Activated naive CD8-positive, alpha-beta T cell (primary cell): ENCODE data around the gene NHSL1.

Source experiments
- H3K27ac Mint-ChIP-seq: one replicate; pipeline ENCODE4 v1.8.0; 2021; ENCODE audit warnings: mixed read lengths
- H3K27me3 Mint-ChIP-seq: one replicate; pipeline ENCODE4 v1.8.0; 2021; ENCODE audit warnings: mixed read lengths
- H3K36me3 Mint-ChIP-seq: one replicate; pipeline ENCODE4 v1.8.0; 2021; ENCODE audit warnings: mixed read lengths
- H3K4me1 Mint-ChIP-seq: one replicate; pipeline ENCODE4 v1.8.0; 2021; ENCODE audit warnings: low read depth, mixed read lengths
- H3K4me3 Mint-ChIP-seq: one replicate; pipeline ENCODE4 v1.8.0; 2021; ENCODE audit warnings: mild to moderate bottlenecking, mixed read lengths
- H3K9me3 Mint-ChIP-seq: one replicate; pipeline ENCODE4 v1.8.0; 2021; ENCODE audit warnings: low read depth, mixed read lengths

The NHSL1 gene

GRCh38 chr6:138403324-138403800 is 95.9 kb downstream of the NHSL1 start:
- Mint-ChIP-seq H3K36me3 (peaks cover 3% of the 10 kb centered on the region), H3K27me3 (no peaks in the 10 kb centered on the region), H3K9me3 (no peaks in the 10 kb centered on the region), H3K4me3 (peak overlapping the region; percentile 83), H3K27ac (no peak overlapping the region), H3K4me1 (peaks cover 28% of the 10 kb centered on the region)

- Mint-ChIP-seq H3K27ac (no peak overlapping the region), H3K27me3 (no peaks in the 10 kb centered on the region)
These were observed 96.5 kb downstream of the NHSL1 start for GRCh38 chr6:138402838-138403187.

GRCh38 chr6:138401960-138402837 is 97.1 kb downstream of the NHSL1 start:
- H3K9me3 Mint-ChIP-seq, result no peaks in the 10 kb centered on the region
- H3K4me3 Mint-ChIP-seq, result peak overlapping the region; percentile 37
- no peaks in the 10 kb centered on the region for H3K36me3 Mint-ChIP-seq
- no peaks in the 10 kb centered on the region for H3K27me3 Mint-ChIP-seq
- H3K27ac Mint-ChIP-seq, result no peak overlapping the region
- H3K4me1 Mint-ChIP-seq, result peaks cover 25% of the 10 kb centered on the region

More at GRCh38 chr6:138402838-138403187, 96.5 kb downstream of the NHSL1 start:
- Mint-ChIP-seq H3K9me3 (no peaks in the 10 kb centered on the region), H3K4me1 (peaks cover 25% of the 10 kb centered on the region), H3K4me3 (peak overlapping the region; percentile 83), H3K36me3 (no peaks in the 10 kb centered on the region)

GRCh38 chr6:138400326-138400725 is 99.0 kb downstream of the NHSL1 start:
- Mint-ChIP-seq H3K27ac (no peak overlapping the region), H3K9me3 (no peaks in the 10 kb centered on the region), H3K36me3 (no peaks in the 10 kb centered on the region), H3K27me3 (peaks cover 2% of the 10 kb centered on the region), H3K4me1 (peaks cover 15% of the 10 kb centered on the region), H3K4me3 (no peak overlapping the region)

GRCh38 chr6:138397128-138398122 is 101.9 kb downstream of the NHSL1 start:
- Mint-ChIP-seq H3K27me3 (peaks cover 2% of the 10 kb centered on the region), H3K4me3 (no peak overlapping the region), H3K36me3 (no peaks in the 10 kb centered on the region), H3K9me3 (no peaks in the 10 kb centered on the region), H3K4me1 (peaks cover 3% of the 10 kb centered on the region), H3K27ac (no peak overlapping the region)

- H3K27me3 Mint-ChIP-seq, result peaks cover 2% of the 10 kb centered on the region
These were observed 102.6 kb downstream of the NHSL1 start for GRCh38 chr6:138396709-138397108.

GRCh38 chr6:138393871-138394783 is 105.2 kb downstream of the NHSL1 start:
- Mint-ChIP-seq H3K4me1 (no peaks in the 10 kb centered on the region), H3K27ac (no peak overlapping the region), H3K9me3 (no peaks in the 10 kb centered on the region), H3K36me3 (no peaks in the 10 kb centered on the region), H3K4me3 (no peak overlapping the region), H3K27me3 (peaks cover 3% of the 10 kb centered on the region)

More at GRCh38 chr6:138396709-138397108, 102.6 kb downstream of the NHSL1 start:
- Mint-ChIP-seq H3K4me3 (no peak overlapping the region), H3K9me3 (no peaks in the 10 kb centered on the region), H3K4me1 (no peaks in the 10 kb centered on the region), H3K36me3 (no peaks in the 10 kb centered on the region), H3K27ac (no peak overlapping the region)

- Mint-ChIP-seq H3K27me3 (peaks cover 3% of the 10 kb centered on the region), H3K4me1 (no peaks in the 10 kb centered on the region), H3K4me3 (no peak overlapping the region), H3K27ac (no peak overlapping the region), H3K36me3 (no peaks in the 10 kb centered on the region), H3K9me3 (no peaks in the 10 kb centered on the region)
These were observed 109.7 kb downstream of the NHSL1 start for GRCh38 chr6:138389551-138389950.

GRCh38 chr6:138387577-138388368 is 111.5 kb downstream of the NHSL1 start:
- Mint-ChIP-seq H3K4me3 (no peak overlapping the region), H3K9me3 (no peaks in the 10 kb centered on the region), H3K27me3 (peaks cover 5% of the 10 kb centered on the region), H3K36me3 (no peaks in the 10 kb centered on the region), H3K27ac (no peak overlapping the region), H3K4me1 (no peaks in the 10 kb centered on the region)

GRCh38 chr6:138386897-138387296 is 112.4 kb downstream of the NHSL1 start:
- Mint-ChIP-seq H3K36me3 (no peaks in the 10 kb centered on the region), H3K27ac (no peak overlapping the region), H3K4me3 (no peak overlapping the region), H3K9me3 (no peaks in the 10 kb centered on the region), H3K4me1 (no peaks in the 10 kb centered on the region), H3K27me3 (peaks cover 5% of the 10 kb centered on the region)

- no peaks in the 10 kb centered on the region for H3K9me3 Mint-ChIP-seq
- H3K27me3 Mint-ChIP-seq, result peaks cover 2% of the 10 kb centered on the region
- no peaks in the 10 kb centered on the region for H3K36me3 Mint-ChIP-seq
- no peak overlapping the region for H3K27ac Mint-ChIP-seq
- H3K4me1 Mint-ChIP-seq, result no peaks in the 10 kb centered on the region
- no peak overlapping the region for H3K4me3 Mint-ChIP-seq
These were observed 115.5 kb downstream of the NHSL1 start for GRCh38 chr6:138383776-138384175.

GRCh38 chr6:138382498-138383265 is 116.6 kb downstream of the NHSL1 start:
- H3K36me3 Mint-ChIP-seq, result no peaks in the 10 kb centered on the region
- H3K4me1 Mint-ChIP-seq, result no peaks in the 10 kb centered on the region
- H3K27me3 Mint-ChIP-seq, result peaks cover 2% of the 10 kb centered on the region
- no peak overlapping the region for H3K27ac Mint-ChIP-seq
- H3K4me3 Mint-ChIP-seq, result no peak overlapping the region
- no peaks in the 10 kb centered on the region for H3K9me3 Mint-ChIP-seq

- Mint-ChIP-seq H3K27me3 (peaks cover 1% of the 10 kb centered on the region), H3K9me3 (no peaks in the 10 kb centered on the region), H3K27ac (no peak overlapping the region), H3K4me3 (no peak overlapping the region), H3K4me1 (no peaks in the 10 kb centered on the region), H3K36me3 (no peaks in the 10 kb centered on the region)
These were observed 120.8 kb downstream of the NHSL1 start for GRCh38 chr6:138378463-138378862.
